ENCODE results near the gene USP5. TPM values are rescaled to one million over a fixed set of nuclear protein-coding genes. Genes with fewer than 3 reads are reported as not detected.

The USP5 gene
- total and polyA plus RNA-seq, 8 donors, result 20.9 to 69.4 (median 32.4) TPM

- no peak overlapping the region for H3K4me3 ChIP-seq
- H3K9me3 ChIP-seq, result no peaks in the 10 kb centered on the region
- no peak for DNase-seq
- no peak overlapping the region for H3K27ac ChIP-seq
- H3K4me1 ChIP-seq, result peaks cover 28 to 61% (median 48%) of the 10 kb centered on the region in 4 donors
- no peaks in the 10 kb centered on the region for H3K36me3 ChIP-seq
- no peak for TF ChIP-seq EP300 (IDR thresholded peaks at IDR 0.05)
- peaks cover 0 to 94% (median 38%) of the 10 kb centered on the region in 3 donors for H3K27me3 ChIP-seq
- intact Hi-C loops (cut with DNase I; ENCODE audit: low total_unique reads), result loop anchor here (10.0 kb wide), 1 partner anchor 79 kb away; no protein-coding TSS in a partner anchor
- 81 to 86% (median 84%) methylated on average over 29 to 37 of the region's 37 CpGs for WGBS, 5 donors
Measured at GRCh38 chr12:6824085-6824775, 27.7 kb upstream of the USP5 start.

GRCh38 chr12:6824901-6825381 is 27.0 kb upstream of the USP5 start:
- intact Hi-C loops (cut with DNase I; ENCODE audit: low total_unique reads), result loop anchor here (10.0 kb wide), 1 partner anchor 80 kb away; no protein-coding TSS in a partner anchor
- Histone ChIP-seq H3K4me3 (peak overlapping the region in 1 of 4 donors; percentile 27), H3K9me3 (no peaks in the 10 kb centered on the region), H3K27ac (peak overlapping the region in 1 of 5 donors; percentile 25), H3K27me3 (peaks cover 0 to 99% (median 38%) of the 10 kb centered on the region in 3 donors), H3K36me3 (no peaks in the 10 kb centered on the region), H3K4me1 (peaks cover 35 to 68% (median 55%) of the 10 kb centered on the region in 4 donors)
- TF ChIP-seq EP300 (IDR thresholded peaks at IDR 0.05), result no peak
- no peak for TF ChIP-seq POLR2A (IDR thresholded peaks at IDR 0.05)
- no peak for TF ChIP-seq POLR2AphosphoS5 (IDR thresholded peaks at IDR 0.05)
- TF ChIP-seq CTCF (IDR thresholded peaks at IDR 0.05), result no peak
- DNase-seq, result no peak
- WGBS, 5 donors, result 39 to 45% (median 44%) methylated on average over 11 to 12 of the region's 12 CpGs

- Histone ChIP-seq H3K36me3 (peaks cover 0 to 4% (median under 1%) of the 10 kb centered on the region in 4 donors), H3K4me3 (peak overlapping the region in 1 of 4 donors; percentile 27), H3K9me3 (no peaks in the 10 kb centered on the region), H3K27me3 (peaks cover 0 to 93% (median 38%) of the 10 kb centered on the region in 3 donors), H3K27ac (peak overlapping the region in 1 of 5 donors; percentile 25), H3K4me1 (peaks cover 35 to 74% (median 55%) of the 10 kb centered on the region in 4 donors)
- intact Hi-C loops (cut with DNase I; ENCODE audit: low total_unique reads), result loop anchor here (10.0 kb wide), 1 partner anchor 81 kb away; no protein-coding TSS in a partner anchor
- 8 to 12% (median 10%) methylated on average over 13 to 19 of the region's 19 CpGs for WGBS, 5 donors
- TF ChIP-seq CTCF (IDR thresholded peaks at IDR 0.05) (peak in 5 of 7 experiments; percentile 85 to 92 (median 88)), EP300 (IDR thresholded peaks at IDR 0.05) (no peak), POLR2AphosphoS5 (IDR thresholded peaks at IDR 0.05) (peak in 1 of 3 donors; percentile 20)
- DNase-seq, result peak; percentile 87 to 94
Measured at GRCh38 chr12:6825398-6826124, 26.4 kb upstream of the USP5 start.

GRCh38 chr12:6826125-6826733 is 25.7 kb upstream of the USP5 start:
- peaks cover 0 to 11% (median 6%) of the 10 kb centered on the region in 4 donors for H3K36me3 ChIP-seq
- intact Hi-C loops (cut with DNase I; ENCODE audit: low total_unique reads), result loop anchor here (10.0 kb wide), 1 partner anchor 81 kb away; no protein-coding TSS in a partner anchor
- no peak overlapping the region for H3K27ac ChIP-seq
- H3K4me1 ChIP-seq, result peaks cover 34 to 69% (median 52%) of the 10 kb centered on the region in 4 donors
- H3K27me3 ChIP-seq, result peaks cover 0 to 87% (median 35%) of the 10 kb centered on the region in 3 donors
- WGBS, 5 donors, result 76 to 82% (median 79%) methylated on average over 16 to 17 of the region's 17 CpGs
- no peak overlapping the region for H3K4me3 ChIP-seq
- TF ChIP-seq CTCF (IDR thresholded peaks at IDR 0.05) (no peak), POLR2AphosphoS5 (IDR thresholded peaks at IDR 0.05) (no peak), POLR2A (IDR thresholded peaks at IDR 0.05) (no peak), EP300 (IDR thresholded peaks at IDR 0.05) (no peak)
- DNase-seq, result peak in 1 of 2 donors; percentile 16
- no peaks in the 10 kb centered on the region for H3K9me3 ChIP-seq

Data from stomach (tissue), 9 donors.